Upper lobe of left lung (tissue), 4 donors: ENCODE measurements around the gene PPP2R5E.

Source experiments
- EP300 ChIP-seq, 4 donors: sonication (generic); formaldehyde crosslinking; IDR thresholded peaks; one replicate each; pipeline ENCODE4 v1.5.1; 2017; ENCODE audit warnings: antibody characterized with exemption in 4 of 4, control low read depth in 2 of 4
- POLR2A ChIP-seq, 4 donors: fragments of 450-650 bp; IDR thresholded peaks; one replicate each; pipeline ENCODE4 v1.5.1; 2016 to 2017; ENCODE audit warnings: antibody characterized with exemption in 4 of 4, mild to moderate bottlenecking in 2 of 4

DNA sequence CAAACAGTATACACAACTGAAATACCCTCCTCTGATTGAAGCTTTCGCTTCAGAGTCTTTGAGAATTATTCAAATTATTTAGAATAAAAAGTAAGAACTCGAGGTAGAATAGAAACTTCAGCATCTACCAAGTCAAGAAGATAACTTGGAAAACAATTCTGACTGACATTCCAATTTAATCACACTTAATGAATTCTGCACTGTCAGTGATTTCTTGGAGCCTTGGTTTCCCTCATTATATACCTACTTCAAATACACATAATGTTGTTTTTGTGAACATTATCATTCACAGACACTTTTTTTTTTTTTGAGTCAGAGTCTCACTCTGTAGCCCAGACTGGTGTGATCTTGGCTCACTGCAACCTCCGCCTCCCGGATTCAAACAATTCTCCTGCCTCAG, 27.9 kb downstream of the PPP2R5E start:
- TF ChIP-seq POLR2A (IDR thresholded peaks at IDR 0.05) = no peak
- no peak for TF ChIP-seq EP300 (IDR thresholded peaks at IDR 0.05)
